Caki2 (cell line): ENCODE measurements around the gene DES. TPM values are rescaled to one million over a fixed set of nuclear protein-coding genes. Genes with fewer than 3 reads are reported as not detected.
"Not testable (repeated sequence)": the region's sequence is repeated elsewhere in the genome, so short reads cannot be mapped to it uniquely, and the experiment has no call there.

Experiments used
- DNase-seq: peaks from one replicate; pipeline ENCODE4 v3.0.0-alpha.2; 2015; ENCODE audit warnings: low read depth
- in situ Hi-C: cut with HindIII; loops from 2 replicates; pipeline ENCODE4 v1.10.0; 2016; ENCODE audit warnings: low sequenced_read_pairs, low pct_unique_long_range_greater_than_20kb, mixed read lengths
- total RNA-seq: library from RNA; depleted of rRNA; stranded (reverse); fragments of >200 nt; shearing (Covaris generic); gene quantifications from 2 replicates; pipeline ENCODE4 v1.2.3, GENCODE V29; 2014; ENCODE audit warnings: low replicate concordance

DES gene
- total RNA-seq, 1 experiment from 2014 or later: 4.9 TPM

- in situ Hi-C loops: no loop called here
- DNase-seq: no peak
Observed at GRCh38 chr2:219396863-219397457, 21.2 kb upstream of the DES start.

- no peak for DNase-seq
- in situ Hi-C loops: no loop called here
Observed at GRCh38 chr2:219398721-219399363, 19.3 kb upstream of the DES start.

- in situ Hi-C loops: no loop called here
- no peak for DNase-seq
Observed at GRCh38 chr2:219399716-219400478, 18.3 kb upstream of the DES start.

GRCh38 chr2:219400562-219400961, 17.6 kb upstream of the DES start:
- DNase-seq: no peak
- in situ Hi-C loops: no loop called here

GRCh38 chr2:219401606-219402005, 16.6 kb upstream of the DES start:
- no peak for DNase-seq

GRCh38 chr2:219402665-219403515, 15.3 kb upstream of the DES start:
- in situ Hi-C loops: no loop called here
- peak; percentile 63 for DNase-seq

More at GRCh38 chr2:219401606-219402005, 16.6 kb upstream of the DES start:
- in situ Hi-C loops: no loop called here

- DNase-seq: no peak
- in situ Hi-C loops: no loop called here
Observed at GRCh38 chr2:219403861-219404260, 14.3 kb upstream of the DES start.

GRCh38 chr2:219404291-219404910, 13.8 kb upstream of the DES start:
- no peak for DNase-seq
- in situ Hi-C loops: no loop called here

- DNase-seq: no peak
- in situ Hi-C loops: no loop called here
Observed at GRCh38 chr2:219404954-219405353, 13.2 kb upstream of the DES start.

GRCh38 chr2:219405451-219405850, 12.7 kb upstream of the DES start:
- DNase-seq: no peak
- in situ Hi-C loops: no loop called here

GRCh38 chr2:219405958-219406860, 12.0 kb upstream of the DES start:
- DNase-seq: no peak
- in situ Hi-C loops: no loop called here

- in situ Hi-C loops: no loop called here
- no peak for DNase-seq
Observed at GRCh38 chr2:219406861-219407230, 11.3 kb upstream of the DES start.

GRCh38 chr2:219407343-219407742, 10.8 kb upstream of the DES start:
- in situ Hi-C loops, DNase-seq: not testable (repeated sequence)

- no peak for DNase-seq
- in situ Hi-C loops: no loop called here
Observed at GRCh38 chr2:219408204-219408603, 10.0 kb upstream of the DES start.

GRCh38 chr2:219408631-219409030, 9.5 kb upstream of the DES start:
- no peak for DNase-seq
- in situ Hi-C loops: no loop called here

- no peak for DNase-seq
- in situ Hi-C loops: no loop called here
Observed at GRCh38 chr2:219409619-219410018, 8.6 kb upstream of the DES start.

- in situ Hi-C loops: no loop called here
- no peak for DNase-seq
Observed at GRCh38 chr2:219410390-219410789, 7.8 kb upstream of the DES start.
